Cardiac ventricle fibroblast (primary cell): Measurements from ENCODE around the gene THOC7. TPM values are rescaled to one million over a fixed set of nuclear protein-coding genes. Genes with fewer than 3 reads are reported as not detected.

Experiments
- total RNA-seq: library from RNA; depleted of rRNA; stranded (reverse); fragments of >200 nt; gene quantifications from 2 replicates; pipeline ENCODE4 v1.2.3, GENCODE V29; 2015

THOC7 gene
- total RNA-seq: 41.7 and 63.9 TPM in 2 replicates

DNA sequence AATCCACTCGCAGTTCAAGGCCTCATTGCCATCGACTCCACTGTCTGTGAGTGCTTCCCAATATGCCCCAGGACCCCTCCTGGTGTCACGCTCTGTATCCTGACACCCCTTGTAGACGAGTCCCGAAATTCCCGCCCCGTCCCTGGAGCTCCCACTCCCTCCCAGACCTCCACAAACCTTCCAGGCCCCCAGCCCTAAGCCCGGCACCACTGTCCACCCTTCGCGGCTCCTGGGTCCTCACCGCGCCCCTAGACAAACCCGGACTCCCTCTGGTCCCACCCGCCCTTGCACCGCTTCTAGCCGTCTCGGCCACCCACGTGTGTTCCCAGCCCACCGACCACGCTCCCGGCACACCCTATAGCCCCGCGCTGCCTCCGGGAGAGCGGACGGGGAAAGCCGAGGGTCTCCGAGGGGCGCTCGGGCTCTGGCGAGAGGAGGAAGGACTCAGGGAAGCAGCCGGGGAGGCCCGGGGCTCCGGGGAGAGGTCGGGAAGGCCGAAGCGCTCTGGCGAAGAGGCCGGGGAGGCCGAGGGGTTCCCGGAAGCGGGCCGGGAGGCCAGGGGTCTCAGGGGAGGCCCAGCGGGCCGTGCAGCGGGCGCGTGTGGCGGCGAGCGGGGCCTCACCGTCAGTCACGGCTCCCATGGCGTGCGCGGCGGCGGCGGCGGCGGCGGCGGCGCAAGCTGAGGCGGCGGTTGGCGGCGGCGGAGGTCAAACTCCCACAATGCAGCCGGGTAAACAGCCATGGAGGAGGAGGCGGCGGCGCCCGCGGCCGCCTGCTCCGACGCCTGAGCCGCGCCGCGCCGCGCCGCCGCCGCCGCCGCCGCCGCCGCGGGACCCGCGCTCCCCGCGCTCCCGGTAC lies at the start of gene THOC7, which contains the start of gene ATXN7:
Gene THOC7 (minus strand): TSS at position 656 of the 858 bp plus-strand sequence. CDS start 15 bp downstream, at position 641.
Gene ATXN7 (plus strand): TSS at position 718 of the 858 bp plus-strand sequence. CDS start 48,732 bp downstream, outside the sequence.

GRCh38 chr3:63911873-63912767 lies 48.5 kb upstream of the THOC7 start, which contains the start of gene SCAANT1:
TSS of gene SCAANT1 (minus strand) at chr3:63912383.

GRCh38 chr3:63819151-63819398 lies 44.5 kb downstream of the THOC7 start, which contains the start of gene C3orf49:
TSS of gene C3orf49 (plus strand) at chr3:63819299. CDS start at chr3:63819472, 173 bp downstream.

Other genes starting within 250 kb of the THOC7 start
- not detected in 2 replicates for gene SNTN, start 211.1 kb downstream of the THOC7 start, total RNA-seq
- not detected in 2 replicates for gene C3orf49, start 44.5 kb downstream of the THOC7 start, total RNA-seq
- 13.4 and 19.7 TPM in 2 replicates for gene ATXN7, start 62 bp upstream of the THOC7 start, total RNA-seq
- not detected in 2 replicates for gene SCAANT1, start 48.6 kb upstream of the THOC7 start, total RNA-seq
- 46.8 and 51.5 TPM in 2 replicates for gene PSMD6, start 159.7 kb upstream of the THOC7 start, total RNA-seq